Medulla oblongata (tissue), 1 donor: ENCODE results near the gene MRPL12.

ENCODE experiments used
- DNase-seq: peaks from one replicate; pipeline ENCODE4 v3.0.0-alpha.2; 2015; ENCODE audit errors: extremely low spot score

The MRPL12 gene

GRCh38 chr17:81740395-81740961 lies 37.3 kb downstream of the MRPL12 start:
- DNase-seq, result no peak

- DNase-seq, result no peak
Observed at GRCh38 chr17:81741049-81741593, 38.0 kb downstream of the MRPL12 start.

DNA sequence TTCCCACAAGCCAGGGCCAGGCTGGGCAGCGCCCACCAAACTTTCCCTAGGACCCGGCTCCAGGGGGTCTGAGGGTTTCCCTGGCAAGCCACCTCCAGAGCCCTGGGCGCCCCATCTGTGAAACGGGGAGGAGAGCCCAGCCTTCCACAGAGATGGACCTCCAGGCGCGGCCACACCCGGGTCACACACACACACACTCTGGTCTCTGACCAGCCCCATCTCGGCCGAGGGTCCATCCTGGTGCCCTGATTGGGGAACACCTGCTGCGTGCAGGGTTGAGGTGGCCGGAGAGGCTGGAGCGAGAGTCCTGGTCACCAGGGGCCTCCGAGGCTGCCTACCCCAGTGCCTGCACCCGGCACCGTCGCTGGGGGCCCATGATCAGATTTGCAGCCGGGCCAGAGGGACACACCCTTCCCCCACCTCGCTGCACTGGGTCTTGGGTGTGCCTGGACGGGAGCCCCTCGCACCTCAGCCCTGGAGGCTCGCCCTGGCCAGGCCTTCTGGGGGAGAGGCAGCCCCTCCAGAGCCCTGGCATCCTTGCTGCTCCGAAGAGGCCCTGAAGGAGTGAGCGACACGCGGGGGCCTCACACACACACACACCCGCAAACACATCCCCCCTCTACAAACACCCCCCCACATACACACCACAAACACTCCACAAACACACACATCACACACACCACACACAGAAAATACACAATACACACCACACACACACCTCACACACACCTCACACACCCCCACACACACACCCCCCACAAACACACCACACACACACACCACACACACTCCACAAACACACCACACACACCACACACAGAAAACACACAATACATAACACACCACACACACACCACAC lies 38.7 kb downstream of the MRPL12 start:
- DNase-seq, result no peak
